Fibroblast of lung (primary cell): ENCODE results near the gene CCDC33. TPM values are rescaled to one million over a fixed set of nuclear protein-coding genes. Genes with fewer than 3 reads are reported as not detected.

ENCODE experiments used
- DNase-seq, 2 donors: peaks; one replicate each; pipeline versions ENCODE4 v3.0.0 to v3.0.0-alpha.2; 2010; ENCODE audit warnings: low read depth in 2 of 2
- H2AFZ ChIP-seq: 2 replicates; pipeline ENCODE4 v1.5.1; 2012; ENCODE audit warnings: low read length, control low read depth, inconsistent platforms
- H3K27ac ChIP-seq: 2 replicates; pipeline ENCODE4 v1.5.1; 2011; ENCODE audit warnings: low read length, control low read depth; ENCODE audit not compliant: insufficient read depth
- H3K27me3 ChIP-seq: 2 replicates; pipeline ENCODE4 v1.5.1; 2011; ENCODE audit warnings: mild to moderate bottlenecking, low read length; ENCODE audit not compliant: control insufficient read depth, insufficient read depth
- H3K36me3 ChIP-seq: 2 replicates; pipeline ENCODE4 v1.5.1; 2011; ENCODE audit warnings: low read length; ENCODE audit not compliant: control insufficient read depth, insufficient read depth
- H3K4me1 ChIP-seq: 2 replicates; pipeline ENCODE4 v1.5.1; 2011; ENCODE audit warnings: low read length; ENCODE audit not compliant: control insufficient read depth, insufficient read depth; ENCODE audit errors: extremely low read depth
- H3K4me2 ChIP-seq: 2 replicates; pipeline ENCODE4 v1.5.1; 2011; ENCODE audit warnings: low read length, control low read depth; ENCODE audit not compliant: insufficient read depth; ENCODE audit errors: extremely low read depth
- H3K4me3 ChIP-seq, 4 experiments: fragments of 200-600 bp in 1 of 4; sonication (generic) in 1 of 4; replicated peaks in 1 of 4; 2 replicates each; pipeline ENCODE4 v1.5.1; 2011 to 2016; ENCODE audit warnings: low read length in 4 of 4, low read depth in 3 of 4, mild to moderate bottlenecking in 3 of 4, control low read depth in 2 of 4, inconsistent platforms in 1 of 4, mixed read lengths in 1 of 4; ENCODE audit not compliant: insufficient read depth in 1 of 4; ENCODE audit errors: control extremely low read depth in 1 of 4
- H3K79me2 ChIP-seq: 2 replicates; pipeline ENCODE4 v1.5.1; 2012; ENCODE audit warnings: mild to moderate bottlenecking, low read length, inconsistent platforms; ENCODE audit not compliant: control insufficient read depth, insufficient read depth
- H3K9ac ChIP-seq: 2 replicates; pipeline ENCODE4 v1.5.1; 2011; ENCODE audit warnings: mild to moderate bottlenecking, low read length, control low read depth; ENCODE audit not compliant: insufficient read depth
- H3K9me3 ChIP-seq: 2 replicates; pipeline ENCODE4 v1.5.1; 2012; ENCODE audit warnings: low read depth, low read length; ENCODE audit not compliant: control insufficient read depth, insufficient read depth
- H4K20me1 ChIP-seq: 2 replicates; pipeline ENCODE4 v1.5.1; 2011; ENCODE audit warnings: low read length; ENCODE audit not compliant: control insufficient read depth, insufficient read depth; ENCODE audit errors: extremely low read depth
- EZH2 ChIP-seq: IDR thresholded peaks from 2 replicates; pipeline ENCODE4 v1.5.1; 2012; ENCODE audit warnings: low read length, control low read depth, mild to moderate bottlenecking; ENCODE audit errors: missing control alignments
- polyA plus RNA-seq, 2 donors: library from polyadenylated mRNA; depleted of rRNA in 1 of 2; stranded (reverse) in 1 of 2; unstranded in 1 of 2; fragments of >200 nt; gene quantifications; 2 replicates each; pipeline ENCODE4 v1.2.1, GENCODE V29; 2011 to 2012; ENCODE audit warnings: missing spikeins in 1 of 2
- total RNA-seq: library from RNA; depleted of rRNA; stranded (reverse); fragments of >200 nt; gene quantifications from 2 replicates; pipeline ENCODE4 v1.2.1, GENCODE V29; 2014
- TF ChIP-seq, protein P1 (sequence below), 2 donors: IDR thresholded peaks in 1 of 2; conservative IDR thresholded peaks in 1 of 2; 1 replicate in 1 of 2; 2 replicates in 1 of 2; pipeline ENCODE4 v1.5.1; 2011 to 2012; ENCODE audit warnings: low read length in 2 of 2, control low read depth in 1 of 2, inconsistent platforms in 1 of 2, low read depth in 1 of 2, mild to moderate bottlenecking in 1 of 2

CCDC33 gene
- total and polyA plus RNA-seq, 2 donors (not counting 1 experiment from before 2014, with no cell fraction given) = not detected

DNA sequence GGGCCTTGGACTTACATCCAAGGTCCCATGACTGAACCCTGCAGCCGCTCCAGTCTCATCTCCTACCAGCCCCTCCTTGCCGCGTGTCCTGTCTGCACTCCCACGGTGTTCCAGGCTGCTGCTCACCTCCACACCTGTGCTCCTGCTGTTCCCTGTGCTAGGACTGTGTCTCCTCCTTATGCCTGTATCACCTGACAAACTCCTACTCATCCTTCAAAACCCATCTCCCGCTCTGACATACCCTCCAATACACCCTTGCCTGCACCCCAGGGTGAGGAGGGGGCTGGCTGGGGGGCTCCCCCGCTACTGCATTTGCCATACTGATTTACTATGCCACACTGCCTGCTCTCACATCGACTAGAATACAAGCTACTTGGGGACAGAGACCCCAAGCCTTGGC, 77.8 kb downstream of the CCDC33 start:
- Histone ChIP-seq H3K27ac (no peak overlapping the region), H3K9ac (no peak overlapping the region), H3K4me3 (no peak overlapping the region), H2AFZ (no peak overlapping the region), H3K4me1 (peaks cover 19% of the 10 kb centered on the region), H3K27me3 (no peaks in the 10 kb centered on the region), H4K20me1 (no peaks in the 10 kb centered on the region), H3K4me2 (no peak overlapping the region), H3K36me3 (no peaks in the 10 kb centered on the region), H3K79me2 (no peaks in the 10 kb centered on the region), H3K9me3 (no peaks in the 10 kb centered on the region)
- TF ChIP-seq, protein P1, sequence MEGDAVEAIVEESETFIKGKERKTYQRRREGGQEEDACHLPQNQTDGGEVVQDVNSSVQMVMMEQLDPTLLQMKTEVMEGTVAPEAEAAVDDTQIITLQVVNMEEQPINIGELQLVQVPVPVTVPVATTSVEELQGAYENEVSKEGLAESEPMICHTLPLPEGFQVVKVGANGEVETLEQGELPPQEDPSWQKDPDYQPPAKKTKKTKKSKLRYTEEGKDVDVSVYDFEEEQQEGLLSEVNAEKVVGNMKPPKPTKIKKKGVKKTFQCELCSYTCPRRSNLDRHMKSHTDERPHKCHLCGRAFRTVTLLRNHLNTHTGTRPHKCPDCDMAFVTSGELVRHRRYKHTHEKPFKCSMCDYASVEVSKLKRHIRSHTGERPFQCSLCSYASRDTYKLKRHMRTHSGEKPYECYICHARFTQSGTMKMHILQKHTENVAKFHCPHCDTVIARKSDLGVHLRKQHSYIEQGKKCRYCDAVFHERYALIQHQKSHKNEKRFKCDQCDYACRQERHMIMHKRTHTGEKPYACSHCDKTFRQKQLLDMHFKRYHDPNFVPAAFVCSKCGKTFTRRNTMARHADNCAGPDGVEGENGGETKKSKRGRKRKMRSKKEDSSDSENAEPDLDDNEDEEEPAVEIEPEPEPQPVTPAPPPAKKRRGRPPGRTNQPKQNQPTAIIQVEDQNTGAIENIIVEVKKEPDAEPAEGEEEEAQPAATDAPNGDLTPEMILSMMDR (conservative IDR thresholded peaks at IDR 0.05 in 1 of 2, IDR thresholded peaks at IDR 0.05 in 1 of 2; ENCODE audit: low read depth in 1 of 2, low read length in 2 of 2) = no peak
- TF ChIP-seq EZH2 = no peak
- no peak for DNase-seq

DNA sequence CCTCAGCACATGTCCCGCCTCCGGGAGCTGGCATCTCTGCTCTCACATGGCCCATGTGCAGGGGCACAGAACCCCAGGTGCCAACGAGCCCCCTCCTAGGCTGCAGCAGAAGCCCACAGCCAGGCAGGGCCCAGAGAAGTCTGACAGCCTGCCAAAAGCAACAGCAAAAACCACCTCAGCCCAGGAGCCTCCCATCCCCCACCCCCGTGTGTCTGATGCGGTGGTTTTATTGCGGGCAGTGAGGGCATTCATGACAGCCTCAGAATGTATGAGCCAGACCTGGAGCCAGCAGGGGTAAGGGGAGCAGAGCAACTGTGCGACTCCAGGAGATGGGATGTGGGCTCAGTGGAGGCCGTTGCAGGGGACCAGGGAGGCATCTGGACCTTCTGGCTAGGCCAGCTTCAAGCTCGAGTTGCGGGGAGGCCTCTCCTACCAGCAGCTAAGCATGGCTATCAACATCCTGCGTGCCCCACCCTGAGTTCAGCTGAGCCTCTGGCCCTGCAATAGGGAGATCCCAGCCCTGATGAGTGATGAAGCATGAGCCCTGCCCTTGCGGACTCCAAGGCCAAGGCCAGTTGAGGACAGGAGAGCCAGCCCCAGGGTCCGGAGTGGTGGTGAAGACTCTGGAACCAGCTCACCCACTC, 78.8 kb downstream of the CCDC33 start:
- H3K27ac ChIP-seq = no peak overlapping the region
- H3K4me3 ChIP-seq = no peak overlapping the region
- no peak for TF ChIP-seq EZH2
- TF ChIP-seq, protein P1 (conservative IDR thresholded peaks at IDR 0.05 in 1 of 2, IDR thresholded peaks at IDR 0.05 in 1 of 2; ENCODE audit: low read depth in 1 of 2, low read length in 2 of 2) = no peak
- H3K79me2 ChIP-seq = no peaks in the 10 kb centered on the region
- no peak overlapping the region for H2AFZ ChIP-seq
- peak in 1 of 2 donors; percentile 65 for DNase-seq
- no peaks in the 10 kb centered on the region for H3K36me3 ChIP-seq
- no peaks in the 10 kb centered on the region for H3K9me3 ChIP-seq
- H4K20me1 ChIP-seq = no peaks in the 10 kb centered on the region
- H3K4me1 ChIP-seq = peaks cover 21% of the 10 kb centered on the region
- H3K4me2 ChIP-seq = no peak overlapping the region
- H3K27me3 ChIP-seq = no peaks in the 10 kb centered on the region
- no peak overlapping the region for H3K9ac ChIP-seq

DNA sequence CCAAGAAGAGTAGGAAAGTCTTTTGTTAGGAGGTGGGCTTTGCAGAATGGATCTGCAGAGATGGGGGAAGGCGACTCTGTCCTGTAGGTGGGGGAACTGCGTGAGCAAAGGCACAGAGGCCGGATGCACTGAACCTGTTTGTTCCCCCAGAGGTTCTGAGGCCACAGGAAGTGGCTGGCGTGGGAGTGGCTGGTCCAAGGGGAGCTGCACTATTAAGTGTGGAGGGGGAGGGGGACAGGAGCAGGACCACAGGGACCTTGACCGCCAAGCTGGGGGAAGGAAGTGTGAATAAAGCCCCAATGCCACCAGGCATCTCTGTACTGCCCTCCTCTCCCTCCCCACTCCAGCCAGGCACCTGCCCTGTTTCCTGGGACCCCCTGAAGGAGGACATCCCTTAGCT, 79.5 kb downstream of the CCDC33 start:
- DNase-seq = no peak
- TF ChIP-seq EZH2 = no peak
- TF ChIP-seq, protein P1 (conservative IDR thresholded peaks at IDR 0.05 in 1 of 2, IDR thresholded peaks at IDR 0.05 in 1 of 2; ENCODE audit: low read depth in 1 of 2, low read length in 2 of 2) = no peak
- Histone ChIP-seq H3K36me3 (no peaks in the 10 kb centered on the region), H3K4me1 (peaks cover 21% of the 10 kb centered on the region), H3K27ac (no peak overlapping the region), H3K79me2 (no peaks in the 10 kb centered on the region), H3K4me2 (no peak overlapping the region), H4K20me1 (no peaks in the 10 kb centered on the region), H3K4me3 (no peak overlapping the region), H3K27me3 (no peaks in the 10 kb centered on the region), H3K9me3 (no peaks in the 10 kb centered on the region), H2AFZ (no peak overlapping the region), H3K9ac (no peak overlapping the region)
